WI38 (cell line): ENCODE measurements around the gene SCAPER.

Experiments used
- H3K4me3 ChIP-seq: 2 replicates; pipeline ENCODE4 v1.5.1; 2011; ENCODE audit warnings: low read depth, mild to moderate bottlenecking, control low read depth, low read length
- TF ChIP-seq, protein P1 (sequence below): IDR thresholded peaks from 2 replicates; pipeline ENCODE4 v1.5.1; 2012; ENCODE audit warnings: low read depth, mild to moderate bottlenecking, control low read depth, low read length

Gene SCAPER

DNA sequence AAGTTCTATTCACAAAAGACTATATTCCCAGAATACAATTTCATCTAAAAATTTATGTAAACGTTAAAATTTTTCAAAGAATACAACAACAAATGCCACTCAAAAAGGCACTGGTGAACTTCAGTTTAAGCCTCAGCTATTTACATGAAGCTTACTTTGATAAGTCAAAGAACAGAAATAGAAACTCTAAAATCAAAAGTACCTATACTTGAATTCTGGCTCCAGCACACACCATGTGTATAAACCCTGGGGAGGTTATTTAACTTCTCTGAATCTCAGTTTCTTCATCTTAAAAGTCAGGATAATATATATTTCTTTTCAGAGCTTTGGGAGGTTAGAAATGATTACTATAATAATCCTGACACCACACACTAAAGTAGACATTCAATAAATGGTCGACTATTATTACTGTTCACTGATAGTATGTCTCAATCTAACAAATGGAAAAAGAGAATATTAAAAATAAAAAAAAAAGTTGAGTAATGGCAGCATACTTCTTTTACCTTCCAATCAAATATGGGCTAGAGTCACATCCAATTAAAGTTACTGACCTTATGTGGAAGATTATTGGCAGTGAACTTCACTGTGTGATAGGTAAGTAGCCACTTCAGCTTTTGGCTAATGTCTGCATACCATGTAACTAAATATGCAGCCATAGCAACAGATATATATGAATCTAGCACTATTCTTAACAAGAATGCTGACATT lies 320.1 kb downstream of the SCAPER start:
- H3K4me3 ChIP-seq: no peak overlapping the region
- TF ChIP-seq, protein P1, sequence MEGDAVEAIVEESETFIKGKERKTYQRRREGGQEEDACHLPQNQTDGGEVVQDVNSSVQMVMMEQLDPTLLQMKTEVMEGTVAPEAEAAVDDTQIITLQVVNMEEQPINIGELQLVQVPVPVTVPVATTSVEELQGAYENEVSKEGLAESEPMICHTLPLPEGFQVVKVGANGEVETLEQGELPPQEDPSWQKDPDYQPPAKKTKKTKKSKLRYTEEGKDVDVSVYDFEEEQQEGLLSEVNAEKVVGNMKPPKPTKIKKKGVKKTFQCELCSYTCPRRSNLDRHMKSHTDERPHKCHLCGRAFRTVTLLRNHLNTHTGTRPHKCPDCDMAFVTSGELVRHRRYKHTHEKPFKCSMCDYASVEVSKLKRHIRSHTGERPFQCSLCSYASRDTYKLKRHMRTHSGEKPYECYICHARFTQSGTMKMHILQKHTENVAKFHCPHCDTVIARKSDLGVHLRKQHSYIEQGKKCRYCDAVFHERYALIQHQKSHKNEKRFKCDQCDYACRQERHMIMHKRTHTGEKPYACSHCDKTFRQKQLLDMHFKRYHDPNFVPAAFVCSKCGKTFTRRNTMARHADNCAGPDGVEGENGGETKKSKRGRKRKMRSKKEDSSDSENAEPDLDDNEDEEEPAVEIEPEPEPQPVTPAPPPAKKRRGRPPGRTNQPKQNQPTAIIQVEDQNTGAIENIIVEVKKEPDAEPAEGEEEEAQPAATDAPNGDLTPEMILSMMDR: no peak

DNA sequence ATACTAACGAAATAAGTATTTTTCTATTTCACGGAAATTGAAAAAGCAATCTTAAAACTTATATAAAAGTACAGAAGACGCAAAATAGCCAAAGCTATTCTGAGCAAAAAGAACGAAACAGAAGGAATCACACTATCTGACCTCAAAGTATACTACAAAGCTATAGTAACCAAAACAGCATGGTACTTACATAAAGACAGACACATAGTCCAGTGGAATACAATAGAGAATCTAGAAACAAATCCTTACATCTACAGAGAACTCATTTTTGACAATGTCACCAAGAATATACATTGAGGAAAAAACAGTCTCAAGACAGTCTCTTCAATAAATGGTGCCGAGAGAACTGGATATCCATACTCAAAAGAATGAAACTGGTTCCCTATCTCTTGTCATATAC lies 322.6 kb downstream of the SCAPER start:
- TF ChIP-seq, protein P1: no peak
- no peak overlapping the region for H3K4me3 ChIP-seq

DNA sequence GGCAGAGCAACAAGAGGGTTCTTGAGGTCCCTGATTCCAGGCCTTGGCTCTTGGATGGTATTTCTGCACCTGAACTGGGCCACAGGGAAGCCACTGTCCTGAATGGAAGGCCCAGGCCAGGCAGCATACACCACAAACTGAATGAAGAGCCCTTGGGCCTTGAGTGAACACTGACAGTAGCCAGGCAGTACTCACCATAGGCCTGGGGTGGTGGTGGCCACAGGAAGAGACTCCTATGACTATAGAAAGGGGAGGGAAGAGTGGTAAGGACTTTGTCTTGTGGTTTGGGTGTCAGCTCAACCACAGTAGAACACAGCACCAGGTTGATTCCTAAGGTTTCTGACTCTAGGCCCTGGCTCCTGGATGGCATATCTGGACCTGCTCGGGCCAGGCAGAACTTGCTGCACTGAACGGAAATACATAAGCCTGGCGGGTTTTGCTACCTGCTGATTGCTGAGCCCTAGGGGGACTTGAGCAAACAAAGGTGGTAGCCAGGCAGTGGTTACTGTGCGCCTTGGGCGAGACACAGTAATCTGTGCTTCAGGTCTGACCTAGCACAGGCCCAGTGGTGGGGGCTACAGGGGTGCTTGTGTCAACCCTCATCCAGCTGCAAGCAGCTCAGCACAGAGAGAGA lies 327.1 kb downstream of the SCAPER start:
- TF ChIP-seq, protein P1: no peak
- no peak overlapping the region for H3K4me3 ChIP-seq

DNA sequence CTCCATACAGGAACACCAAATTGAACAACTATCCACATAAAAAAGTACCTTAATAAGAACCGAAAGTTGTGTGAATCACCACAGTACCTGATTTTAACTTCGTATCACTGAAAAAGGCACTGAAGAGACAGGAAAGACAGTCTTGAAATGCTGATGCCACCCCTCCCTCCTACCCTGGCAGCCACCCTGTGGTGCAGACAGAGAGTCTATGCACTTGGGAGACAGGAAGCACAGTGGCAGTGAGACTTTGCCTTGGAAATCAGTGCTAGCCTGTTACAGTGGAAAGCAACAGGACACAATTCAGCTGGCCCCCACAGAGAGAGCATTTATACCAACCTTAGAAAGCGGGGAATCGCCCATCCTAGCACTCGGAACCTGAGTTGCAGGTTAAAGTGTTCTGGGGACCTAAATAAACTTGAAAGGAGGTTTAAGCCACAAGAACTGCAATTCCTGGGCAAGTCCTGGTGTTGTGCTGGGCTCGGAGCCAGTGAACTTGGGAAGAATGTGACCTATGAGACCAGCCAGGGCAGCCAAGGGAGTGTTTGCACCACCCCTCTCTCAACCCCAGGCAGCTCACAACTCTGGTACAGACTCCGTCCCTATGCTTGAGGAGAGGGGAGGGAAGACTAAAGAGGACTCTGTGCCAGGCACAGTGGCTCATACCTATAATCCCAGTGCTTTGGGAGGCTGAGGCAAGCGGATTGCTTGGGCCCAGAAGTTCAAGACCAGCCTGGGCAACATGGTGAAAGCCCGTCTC lies 328.4 kb downstream of the SCAPER start:
- no peak overlapping the region for H3K4me3 ChIP-seq
- TF ChIP-seq, protein P1: no peak

DNA sequence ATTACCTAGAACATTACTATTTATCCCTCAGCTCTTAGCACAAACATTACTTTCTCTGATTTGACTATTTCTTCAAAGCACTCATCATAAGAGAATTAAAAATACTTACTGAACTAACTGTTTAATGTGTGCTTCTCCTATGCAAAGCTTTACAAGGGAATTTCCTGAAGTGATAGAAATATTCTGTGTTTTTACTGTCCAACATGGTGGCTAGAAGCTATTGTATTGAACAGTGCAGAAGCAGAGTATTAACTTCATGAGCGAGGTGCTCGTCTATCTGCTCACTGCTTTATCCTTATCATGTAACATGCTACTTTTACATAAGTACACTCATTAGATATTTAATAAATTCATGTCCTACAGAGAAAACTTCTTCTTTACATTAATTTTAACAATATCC lies 329.5 kb downstream of the SCAPER start:
- H3K4me3 ChIP-seq: no peak overlapping the region
- TF ChIP-seq, protein P1: no peak

DNA sequence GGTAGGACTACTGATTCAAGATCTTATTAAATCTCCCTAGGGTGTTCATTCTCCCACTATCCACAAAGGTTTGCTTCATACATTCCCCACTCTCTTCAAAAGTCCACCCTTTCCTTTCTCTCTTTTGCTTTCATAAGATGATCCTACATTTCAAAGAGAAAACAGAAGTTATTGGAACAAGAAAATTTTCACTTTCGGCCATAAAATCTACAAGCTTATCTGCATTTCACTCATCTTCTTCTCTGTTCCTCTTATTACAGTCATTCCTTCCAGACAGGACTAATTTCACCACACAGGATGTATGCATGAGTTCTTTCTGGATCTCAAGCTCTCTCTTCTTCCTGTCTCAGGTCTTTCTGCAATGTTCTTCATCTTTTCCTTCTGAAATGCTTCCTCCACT lies 329.9 kb downstream of the SCAPER start:
- H3K4me3 ChIP-seq: no peak overlapping the region

DNA sequence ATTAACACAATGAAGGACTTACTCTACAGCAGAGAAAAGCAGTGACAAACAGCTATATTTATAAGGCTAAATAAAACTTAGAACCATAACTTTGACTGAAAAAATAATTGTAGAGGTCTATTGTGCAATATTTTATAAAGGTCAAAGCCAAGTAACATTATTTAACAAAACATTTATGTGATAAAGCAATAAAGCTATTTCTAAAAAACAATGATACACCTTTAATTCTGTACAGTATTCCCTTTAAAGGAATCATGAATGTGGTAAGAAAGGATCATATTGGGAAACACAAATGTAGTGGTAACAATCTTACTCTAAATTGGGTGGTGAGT lies 332.2 kb downstream of the SCAPER start:
- no peak overlapping the region for H3K4me3 ChIP-seq
- TF ChIP-seq, protein P1: no peak

More for the DNA sequence above, 329.9 kb downstream of the SCAPER start:
- TF ChIP-seq, protein P1: no peak
